ENCODE measurements around the gene BIN1.
"Not testable (repeated sequence)": the region's sequence is repeated elsewhere in the genome, so short reads cannot be mapped to it uniquely, and the experiment has no call there.

The BIN1 gene

DNA sequence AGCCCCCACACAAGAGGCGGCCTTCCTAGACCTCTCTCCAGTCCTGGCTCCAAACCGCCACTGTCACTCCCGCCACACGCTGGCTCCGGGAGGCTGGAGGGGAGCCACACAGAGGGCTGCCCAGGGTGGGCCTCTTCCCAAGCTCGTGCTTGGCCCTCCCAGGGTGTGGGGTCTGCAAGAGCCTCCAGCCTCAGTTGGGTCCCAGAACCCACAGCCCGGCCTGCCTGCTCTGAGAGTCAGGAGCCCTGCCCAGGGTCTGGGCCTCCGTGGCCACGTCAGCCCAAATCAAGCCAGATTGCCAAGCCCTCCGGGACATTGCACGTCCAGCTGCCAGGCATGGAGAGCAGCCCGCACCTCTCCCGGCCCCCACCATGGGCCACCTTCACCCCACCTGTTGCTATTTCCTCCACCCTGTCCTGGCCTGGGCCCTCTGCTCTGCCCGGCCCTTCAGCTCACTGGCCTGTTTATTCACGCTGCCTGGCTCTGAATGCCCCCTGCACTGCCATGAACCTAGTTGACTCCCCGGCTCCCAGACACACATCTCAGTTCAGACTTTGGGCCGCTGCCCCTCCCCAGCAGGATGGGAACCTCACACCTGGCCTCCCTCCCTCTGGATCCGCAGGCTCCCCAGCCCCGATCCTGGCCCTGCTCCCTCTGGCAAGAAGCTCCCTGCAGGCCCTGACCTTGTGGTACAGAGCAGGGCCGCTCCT, 61.0 kb downstream of the BIN1 start:
- DNase-seq: no peak

GRCh38 chr2:127044977-127045661, 61.8 kb downstream of the BIN1 start:
- DNase-seq: no peak

DNA sequence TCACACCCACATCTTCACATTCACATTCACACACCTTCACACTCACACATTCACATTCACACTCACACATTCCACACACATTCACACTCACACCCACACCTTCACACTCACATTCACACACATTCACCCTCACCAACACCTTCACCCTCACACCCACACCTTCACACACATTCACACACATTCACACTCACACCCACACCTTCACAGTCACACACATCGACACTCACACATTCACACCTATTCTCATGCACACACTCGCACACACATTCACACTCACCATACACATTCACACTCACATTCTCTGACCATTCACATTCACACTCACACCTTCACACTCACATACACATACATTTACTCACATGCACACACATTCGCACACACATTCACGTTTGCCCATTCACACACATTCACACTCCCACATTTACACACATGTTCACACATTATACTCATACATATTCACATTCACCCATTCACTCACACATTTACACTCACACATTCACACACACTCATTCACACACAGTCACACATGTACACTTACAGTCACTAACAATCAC, 62.7 kb downstream of the BIN1 start:
- DNase-seq: no peak

GRCh38 chr2:127043367-127044164, 63.4 kb downstream of the BIN1 start:
- no peak for DNase-seq

DNA sequence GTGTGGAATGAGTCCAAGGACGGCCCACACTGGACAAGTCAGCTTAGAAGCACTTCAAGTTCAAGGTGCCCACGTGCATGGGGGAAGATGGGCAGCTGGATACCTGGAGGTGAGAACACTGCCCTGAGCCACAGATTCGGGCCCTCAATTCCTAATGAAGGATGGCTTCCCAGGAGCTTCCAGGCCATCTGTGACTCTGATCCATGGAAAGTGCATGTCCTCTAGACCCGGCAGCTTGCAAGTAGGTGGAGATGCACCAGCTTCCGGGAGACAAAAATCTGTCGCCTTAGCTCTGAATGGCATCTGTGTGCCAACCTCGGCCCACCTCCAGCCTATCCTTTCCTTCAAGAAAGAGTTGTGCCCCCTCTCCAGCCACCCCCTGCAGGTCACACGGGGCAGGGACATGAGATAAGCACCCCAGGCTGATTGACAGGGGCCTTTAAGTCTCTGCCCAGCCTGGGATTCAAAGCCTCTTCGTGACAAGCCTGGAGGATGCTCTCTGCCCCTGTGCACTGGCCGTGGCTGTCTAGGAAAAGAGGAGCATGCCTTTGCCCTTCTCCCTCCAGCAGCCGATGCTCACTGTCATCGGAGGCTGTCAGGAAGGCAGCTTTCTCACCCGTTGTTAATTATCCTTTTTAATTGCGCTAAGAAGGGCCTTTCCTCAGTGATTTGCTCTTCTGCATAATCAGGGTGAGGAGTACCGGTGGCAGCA, 65.5 kb downstream of the BIN1 start:
- DNase-seq: no peak

DNA sequence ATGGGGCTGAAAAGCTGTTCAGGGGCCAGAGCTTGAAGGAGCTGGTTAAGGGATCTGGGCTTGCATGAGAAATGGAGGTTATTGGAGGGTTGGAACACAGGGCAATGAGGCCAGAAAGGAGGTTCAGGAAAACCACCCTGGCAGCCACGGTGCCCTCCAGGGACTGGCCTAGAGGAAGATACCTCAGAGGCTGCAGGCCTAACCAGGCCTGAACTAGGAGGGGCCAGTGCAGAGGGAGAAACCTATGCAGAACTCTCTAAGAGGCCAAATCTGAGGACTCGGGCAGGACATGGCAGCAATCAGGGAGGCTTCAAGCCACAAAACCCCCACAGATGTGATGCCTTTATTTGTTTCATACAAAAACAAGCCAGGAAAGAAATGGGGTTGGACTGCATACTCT, 66.8 kb downstream of the BIN1 start:
- no peak for DNase-seq

GRCh38 chr2:127039387-127040031, 67.4 kb downstream of the BIN1 start:
- DNase-seq: no peak

DNA sequence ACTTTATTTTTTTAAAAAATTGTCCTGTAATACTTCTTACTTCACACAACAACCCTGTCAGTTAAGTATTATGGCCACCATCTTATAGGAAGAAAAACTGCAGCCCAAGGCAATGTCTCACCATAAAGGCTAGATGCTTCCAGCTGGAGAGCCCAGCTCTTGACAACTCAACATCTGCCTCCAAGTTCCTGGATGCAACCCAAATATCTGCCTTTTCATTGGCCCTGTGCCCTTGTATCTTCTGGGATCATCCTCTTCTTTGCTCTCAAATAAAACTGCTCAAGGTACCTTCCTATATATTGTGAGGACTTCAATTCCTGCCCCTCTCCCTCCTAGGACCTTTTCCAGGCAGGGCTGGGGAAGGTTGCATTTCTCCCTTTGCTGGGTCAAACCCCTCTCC, 69.5 kb downstream of the BIN1 start:
- DNase-seq: no peak

DNA sequence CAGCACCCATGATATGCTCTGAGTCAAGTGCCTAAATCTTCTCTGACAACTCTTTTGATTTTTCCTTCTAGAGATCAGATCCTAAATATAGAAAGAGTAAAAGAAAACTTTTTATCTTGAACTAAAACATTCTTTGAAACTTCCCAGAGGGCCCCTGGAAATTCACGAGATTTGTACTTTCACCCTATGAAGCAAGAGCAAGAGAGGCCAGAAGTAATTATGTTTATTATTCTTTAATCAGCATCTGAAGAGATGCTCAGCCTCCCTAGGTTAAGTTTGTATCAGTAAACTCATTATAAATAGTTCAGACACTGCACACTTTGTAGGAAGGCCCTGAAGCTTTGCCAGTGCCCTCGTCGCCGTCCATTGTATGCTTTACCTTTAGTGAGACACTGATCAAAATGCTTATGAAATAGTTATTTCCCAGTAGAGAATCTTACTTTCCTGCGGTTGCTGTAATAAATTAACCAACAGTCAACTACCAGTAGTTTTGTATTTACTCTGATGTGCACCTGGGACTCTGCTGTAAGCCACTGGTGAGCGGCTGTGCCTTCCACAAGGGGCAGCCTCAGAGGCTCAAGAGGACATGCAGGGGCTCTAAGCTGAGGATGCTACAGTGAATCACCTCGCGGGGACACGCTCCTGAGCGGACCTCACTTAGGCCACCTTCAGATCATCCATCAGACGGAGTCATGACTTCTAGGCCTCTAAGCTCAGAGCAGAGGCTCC, 71.9 kb downstream of the BIN1 start:
- no peak for DNase-seq

DNA sequence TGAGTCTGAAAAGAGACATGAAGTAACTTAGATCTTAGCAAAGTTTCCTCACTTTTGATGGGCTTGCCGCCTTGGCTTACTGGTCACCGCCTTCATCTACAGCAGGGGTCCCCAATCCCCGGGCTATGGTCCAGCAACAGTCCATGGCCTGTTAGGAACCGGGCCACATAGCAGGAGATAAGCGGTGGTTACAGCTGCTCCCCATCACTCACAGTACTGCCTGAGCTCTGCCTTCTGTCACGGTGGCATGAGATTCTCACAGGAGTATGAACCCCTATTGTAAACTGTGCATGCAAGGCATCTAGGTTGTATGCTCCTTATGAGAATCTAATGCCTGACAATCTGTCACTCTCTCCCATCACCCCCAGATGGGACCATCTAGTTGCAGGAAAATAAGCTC, 72.9 kb downstream of the BIN1 start:
- no peak for DNase-seq

DNA sequence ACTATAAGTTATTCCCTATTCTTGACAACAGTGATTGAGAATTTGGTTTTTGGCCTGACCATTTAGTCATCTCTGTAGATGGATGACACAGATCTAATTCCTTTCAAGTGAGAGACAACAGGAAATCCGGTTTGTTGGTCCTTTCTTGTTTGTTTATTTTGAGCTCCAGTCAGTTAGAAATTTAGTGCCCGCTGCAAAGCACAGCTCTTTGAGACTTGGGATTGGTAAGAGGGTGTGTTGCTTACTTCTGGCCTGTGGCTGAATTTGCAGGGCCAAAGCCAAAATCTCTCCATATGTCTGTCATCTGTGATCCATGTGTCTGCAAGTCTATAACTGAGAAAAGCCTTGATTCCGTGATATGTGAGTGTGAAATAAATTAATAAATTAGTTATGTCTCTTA, 74.3 kb downstream of the BIN1 start:
- DNase-seq: no peak

GRCh38 chr2:127029350-127030051, 77.5 kb downstream of the BIN1 start:
- peak in 3 of 4 experiments; percentile 25 to 46 (median 30) for DNase-seq

DNA sequence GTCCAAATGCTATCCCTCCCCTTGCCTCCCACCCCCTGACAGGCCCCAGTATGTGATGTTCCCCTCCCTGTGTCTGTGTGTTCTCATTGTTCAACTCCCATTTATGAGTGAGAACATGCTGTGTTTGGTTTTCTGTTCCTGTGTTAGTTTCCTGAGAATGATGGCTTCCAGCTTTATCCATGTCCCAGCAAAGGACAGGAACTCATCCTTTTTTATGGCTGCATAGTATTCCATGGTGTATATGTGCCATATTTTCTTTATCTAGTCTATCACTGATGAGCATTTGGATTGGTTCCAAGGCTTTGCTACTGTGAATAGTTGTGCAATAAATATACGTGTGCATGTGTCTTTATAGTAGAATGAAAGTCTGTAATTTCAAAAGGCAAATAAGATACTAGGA, 78.2 kb downstream of the BIN1 start:
- DNase-seq: not testable (repeated sequence)

- DNase-seq: no peak
These were observed 79.2 kb downstream of the BIN1 start for GRCh38 chr2:127027715-127028114.

DNA sequence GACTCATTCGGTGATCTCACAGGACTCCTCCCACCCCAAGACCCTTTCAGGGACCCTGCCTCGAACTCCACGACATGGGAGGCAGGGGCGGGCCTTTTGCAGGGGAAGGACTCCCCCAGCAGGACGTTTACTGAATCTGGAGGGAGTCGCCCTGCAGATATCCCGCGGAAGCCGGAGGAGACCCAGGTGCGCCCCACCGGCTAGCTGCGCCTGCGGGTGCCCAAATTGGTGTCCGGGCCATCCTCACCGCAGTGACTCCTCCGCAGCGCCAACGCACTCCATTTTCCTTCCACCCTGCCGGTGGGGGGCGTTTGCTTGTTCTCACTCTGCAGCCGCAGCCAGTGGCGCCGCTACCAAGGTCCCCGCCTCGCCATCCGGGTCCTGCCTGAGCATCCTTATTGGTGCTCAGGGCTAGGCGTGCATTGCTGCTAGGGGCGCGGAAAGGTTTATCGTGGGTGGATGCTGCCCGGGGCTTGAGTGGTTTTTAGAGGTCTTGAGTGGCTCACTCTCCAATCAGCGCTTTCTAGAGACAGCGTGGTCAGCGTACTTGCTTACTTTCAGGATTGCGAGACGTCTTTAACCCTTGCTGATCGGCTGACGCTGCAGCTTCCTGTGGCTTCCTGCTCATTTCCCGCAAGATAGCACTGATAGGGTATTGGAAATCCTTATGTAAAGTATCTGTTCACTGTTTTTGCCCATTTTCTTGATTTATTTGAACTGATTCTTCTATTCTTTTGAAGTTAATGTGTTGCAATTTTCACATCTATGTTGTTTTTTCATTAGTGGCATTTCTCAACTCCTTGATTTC, 81.4 kb downstream of the BIN1 start:
- DNase-seq: peak; percentile 38 to 62 (median 44)

DNA sequence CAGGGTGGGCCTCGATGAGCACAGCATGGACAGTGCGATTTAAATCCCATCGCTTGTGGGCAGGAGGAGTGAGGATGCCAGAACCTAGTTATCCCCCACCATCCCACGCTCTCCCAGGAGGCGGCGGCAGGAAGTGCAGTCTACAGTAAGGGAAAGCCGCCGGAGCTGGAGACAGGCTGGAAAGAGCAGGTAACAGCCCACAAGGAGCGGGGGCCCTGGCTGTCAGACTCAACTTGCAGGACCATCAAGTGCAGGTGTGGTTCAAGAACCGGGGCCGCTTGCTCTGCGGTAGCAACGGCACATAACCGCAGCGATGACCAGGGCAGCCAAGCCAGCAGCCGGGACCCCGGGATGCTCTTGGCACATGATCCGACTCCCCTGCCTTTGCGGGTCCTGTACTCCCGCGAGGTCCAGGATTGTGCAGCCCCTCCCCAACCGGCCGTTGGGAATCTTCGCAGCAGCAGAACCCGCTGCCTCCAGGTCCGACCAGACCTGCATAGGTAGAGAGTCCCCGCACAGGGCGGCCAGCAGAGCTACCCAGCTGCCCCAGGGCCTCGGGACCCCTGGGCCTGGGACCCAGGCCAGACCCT, 82.1 kb downstream of the BIN1 start:
- no peak for DNase-seq

DNA sequence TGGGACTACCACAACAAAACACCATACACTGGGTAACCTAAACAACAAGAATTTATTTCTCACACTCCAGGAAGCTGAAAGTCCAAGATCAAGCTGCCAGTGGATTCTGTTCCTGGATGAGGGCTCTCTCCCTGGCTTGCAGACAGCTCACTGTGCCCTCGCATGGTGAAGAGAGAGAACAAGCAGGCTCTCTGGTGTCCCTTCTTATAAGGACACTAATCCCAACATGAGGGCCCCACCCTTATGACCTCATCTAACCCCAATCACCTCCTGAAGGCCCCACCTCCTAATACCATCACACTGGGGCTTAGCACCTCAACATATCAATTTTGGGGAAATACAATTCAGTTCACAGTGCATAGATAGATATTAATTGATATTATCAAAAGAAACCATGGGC, 83.5 kb downstream of the BIN1 start:
- DNase-seq: no peak

GRCh38 chr2:127022817-127023216, 84.1 kb downstream of the BIN1 start:
- no peak for DNase-seq

DNA sequence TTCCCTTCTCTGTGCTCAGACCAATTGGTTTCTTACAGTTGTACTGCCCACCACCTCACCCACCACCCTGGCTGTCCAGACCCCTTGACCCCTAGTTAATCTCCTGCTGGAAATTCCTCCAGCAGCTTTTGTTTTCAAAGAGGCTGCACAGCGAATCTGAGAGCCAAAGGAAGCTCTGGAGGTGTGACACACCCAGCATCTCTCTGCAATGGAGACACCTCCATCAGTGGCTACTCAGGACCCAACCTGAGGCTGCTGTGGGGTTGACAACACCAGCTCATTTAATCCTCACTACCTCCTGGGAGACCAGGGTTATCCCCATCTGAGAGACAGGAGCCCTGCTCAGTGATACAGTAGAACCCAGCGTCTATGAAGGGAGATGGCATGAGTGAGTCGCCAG, 86.4 kb downstream of the BIN1 start:
- DNase-seq: no peak
